Measurements from ENCODE around the gene KIF6. TPM values are rescaled to one million over a fixed set of nuclear protein-coding genes. Genes with fewer than 3 reads are reported as not detected.

Gene KIF6
- polyA plus RNA-seq, 2 of the 4 experiments (the other 2 are of a cell fraction) = 0.05 to 0.39 TPM

DNA sequence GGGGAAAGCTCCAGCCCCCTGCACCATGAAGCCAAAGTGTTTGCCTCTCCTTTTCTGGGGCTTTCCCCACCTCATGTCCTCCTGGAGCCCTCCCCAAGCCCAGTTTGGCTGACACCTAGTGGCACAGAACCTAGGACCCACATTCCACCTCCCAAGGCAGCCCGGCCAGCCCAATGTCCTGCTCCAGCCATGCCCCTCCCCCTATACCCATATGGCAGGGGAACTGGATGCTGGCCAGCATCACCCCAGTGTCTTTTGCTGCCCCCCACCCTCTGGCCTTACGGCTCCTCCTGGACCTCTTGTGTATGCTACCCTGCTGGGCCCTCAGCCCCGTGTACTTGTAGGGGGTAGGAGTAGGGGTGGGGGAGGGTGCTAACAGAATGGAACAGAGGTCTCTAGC is 170.1 kb downstream of the KIF6 start:
- Histone ChIP-seq H3K27ac (no peak overlapping the region), H3K4me3 (no peak overlapping the region), H3K4me1 (no peaks in the 10 kb centered on the region), H3K4me2 (no peak overlapping the region), H3K9me3 (no peaks in the 10 kb centered on the region)
- ChIA-PET POLR2A (no interaction called here), CTCF (no interaction called here)
- FAIRE-seq (no peak), ATAC-seq (no peak), DNase-seq (ENCODE audit: low read depth in 1 of 2, low spot score in 1 of 2) (no peak)
- WGBS (ENCODE audit: missing lambda C conversion rate) = 0% methylated on average over 1 of the region's 3 CpGs
- TF ChIP-seq MAZ (IDR thresholded peaks at IDR 0.05; ENCODE audit: borderline replicate concordance, low read depth, low read length) (no peak), BHLHE40 (IDR thresholded peaks at IDR 0.05; ENCODE audit: low read depth, low read length) (no peak), FOXS1 (CRISPR knock-in tag; IDR thresholded peaks at IDR 0.05) (no peak), EP300 (IDR thresholded peaks at IDR 0.05) (no peak), POLR2AphosphoS2 (conservative IDR thresholded peaks at IDR 0.05; ENCODE audit: low read length) (no peak), RNF2 (IDR thresholded peaks at IDR 0.05; ENCODE audit: borderline replicate concordance, low read depth) (no peak), ESRRA (IDR thresholded peaks at IDR 0.05; ENCODE audit: borderline replicate concordance, low read length) (no peak), ZC3H11A (IDR thresholded peaks at IDR 0.05) (no peak), ZSCAN20 (CRISPR knock-in tag; IDR thresholded peaks at IDR 0.05) (no peak), CBX2 (IDR thresholded peaks at IDR 0.05; ENCODE audit: borderline replicate concordance, low read depth) (no peak), EHF (CRISPR knock-in tag; IDR thresholded peaks at IDR 0.05) (no peak), EHMT2 (IDR thresholded peaks at IDR 0.05; ENCODE audit: low read depth) (no peak), RCOR1 (IDR thresholded peaks at IDR 0.05; ENCODE audit: low read depth, low read length) (no peak)
- TF ChIP-seq, protein P1, sequence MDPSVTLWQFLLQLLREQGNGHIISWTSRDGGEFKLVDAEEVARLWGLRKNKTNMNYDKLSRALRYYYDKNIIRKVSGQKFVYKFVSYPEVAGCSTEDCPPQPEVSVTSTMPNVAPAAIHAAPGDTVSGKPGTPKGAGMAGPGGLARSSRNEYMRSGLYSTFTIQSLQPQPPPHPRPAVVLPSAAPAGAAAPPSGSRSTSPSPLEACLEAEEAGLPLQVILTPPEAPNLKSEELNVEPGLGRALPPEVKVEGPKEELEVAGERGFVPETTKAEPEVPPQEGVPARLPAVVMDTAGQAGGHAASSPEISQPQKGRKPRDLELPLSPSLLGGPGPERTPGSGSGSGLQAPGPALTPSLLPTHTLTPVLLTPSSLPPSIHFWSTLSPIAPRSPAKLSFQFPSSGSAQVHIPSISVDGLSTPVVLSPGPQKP (IDR thresholded peaks at IDR 0.05; ENCODE audit: low read depth, low read length) = no peak
- TF ChIP-seq, protein P2, sequence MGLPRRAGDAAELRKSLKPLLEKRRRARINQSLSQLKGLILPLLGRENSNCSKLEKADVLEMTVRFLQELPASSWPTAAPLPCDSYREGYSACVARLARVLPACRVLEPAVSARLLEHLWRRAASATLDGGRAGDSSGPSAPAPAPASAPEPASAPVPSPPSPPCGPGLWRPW (IDR thresholded peaks at IDR 0.05) = no peak

DNA sequence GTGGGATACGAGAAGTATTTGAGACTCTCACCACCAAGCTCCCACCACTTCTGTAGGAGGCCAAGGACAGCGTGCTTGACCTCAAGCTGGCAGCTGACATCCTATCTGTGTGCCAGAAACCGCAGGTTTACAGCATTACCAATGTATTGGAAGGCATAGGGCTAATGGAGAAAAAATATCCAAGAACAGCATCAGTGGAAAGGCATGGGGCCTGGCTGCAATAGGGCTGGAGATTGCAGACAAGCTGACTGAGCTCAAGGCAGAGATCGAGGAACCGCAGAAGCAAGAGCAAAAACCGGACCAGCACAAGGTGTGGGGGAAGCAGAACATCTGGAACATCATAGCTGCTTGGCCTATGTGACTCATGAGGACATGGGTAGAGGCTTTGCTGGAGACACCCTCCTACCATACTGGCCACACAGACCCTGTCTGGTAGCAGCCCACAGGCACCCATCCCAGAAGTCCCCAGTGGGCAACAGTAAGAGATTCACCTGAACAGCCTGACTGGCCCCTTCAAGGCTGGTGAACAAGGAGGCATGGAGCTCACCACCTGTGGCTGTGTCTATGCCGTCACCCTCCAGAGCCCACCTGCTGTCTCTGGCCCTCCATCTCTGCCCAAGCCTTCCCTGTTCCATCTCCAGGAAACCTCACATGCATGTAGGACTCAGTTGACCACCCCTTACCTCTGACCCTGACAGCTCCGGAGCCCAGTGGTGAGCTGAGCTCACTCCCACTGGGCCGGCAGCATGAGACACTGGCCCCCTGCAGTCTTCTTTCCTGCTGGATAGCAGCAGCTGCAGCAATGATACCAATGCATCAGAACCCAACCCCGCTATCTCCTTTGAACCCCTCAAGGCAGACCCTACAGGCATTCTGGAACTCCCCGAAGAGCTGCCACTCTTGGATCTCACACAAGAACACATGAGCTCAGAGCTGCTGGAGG is 171.1 kb downstream of the KIF6 start:
- Histone ChIP-seq H3K4me3 (no peak overlapping the region), H3K4me2 (no peak overlapping the region), H3K4me1 (no peaks in the 10 kb centered on the region), H3K27ac (no peak overlapping the region), H3K9me3 (no peaks in the 10 kb centered on the region)
- no peak for DNase-seq (ENCODE audit: low read depth in 1 of 2, low spot score in 1 of 2)
- CTCF ChIA-PET = no interaction called here
- TF ChIP-seq ZNF302 (CRISPR knock-in tag; IDR thresholded peaks at IDR 0.05) (no peak), RCOR1 (IDR thresholded peaks at IDR 0.05; ENCODE audit: low read depth, low read length) (no peak), BHLHE40 (IDR thresholded peaks at IDR 0.05; ENCODE audit: low read depth, low read length) (no peak), EP300 (IDR thresholded peaks at IDR 0.05) (no peak), TFCP2L1 (CRISPR knock-in tag; IDR thresholded peaks at IDR 0.05) (no peak), EHMT2 (IDR thresholded peaks at IDR 0.05; ENCODE audit: low read depth) (no peak)
- TF ChIP-seq, protein P3, sequence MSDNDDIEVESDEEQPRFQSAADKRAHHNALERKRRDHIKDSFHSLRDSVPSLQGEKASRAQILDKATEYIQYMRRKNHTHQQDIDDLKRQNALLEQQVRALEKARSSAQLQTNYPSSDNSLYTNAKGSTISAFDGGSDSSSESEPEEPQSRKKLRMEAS (IDR thresholded peaks at IDR 0.05) = no peak
- TF ChIP-seq, protein P4, sequence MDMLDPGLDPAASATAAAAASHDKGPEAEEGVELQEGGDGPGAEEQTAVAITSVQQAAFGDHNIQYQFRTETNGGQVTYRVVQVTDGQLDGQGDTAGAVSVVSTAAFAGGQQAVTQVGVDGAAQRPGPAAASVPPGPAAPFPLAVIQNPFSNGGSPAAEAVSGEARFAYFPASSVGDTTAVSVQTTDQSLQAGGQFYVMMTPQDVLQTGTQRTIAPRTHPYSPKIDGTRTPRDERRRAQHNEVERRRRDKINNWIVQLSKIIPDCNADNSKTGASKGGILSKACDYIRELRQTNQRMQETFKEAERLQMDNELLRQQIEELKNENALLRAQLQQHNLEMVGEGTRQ (IDR thresholded peaks at IDR 0.05) = no peak
- no peak for FAIRE-seq
- POLR2A ChIA-PET = no interaction called here
- 18% methylated on average over 10 of the region's 11 CpGs for WGBS (ENCODE audit: missing lambda C conversion rate)
- ATAC-seq = no peak

DNA sequence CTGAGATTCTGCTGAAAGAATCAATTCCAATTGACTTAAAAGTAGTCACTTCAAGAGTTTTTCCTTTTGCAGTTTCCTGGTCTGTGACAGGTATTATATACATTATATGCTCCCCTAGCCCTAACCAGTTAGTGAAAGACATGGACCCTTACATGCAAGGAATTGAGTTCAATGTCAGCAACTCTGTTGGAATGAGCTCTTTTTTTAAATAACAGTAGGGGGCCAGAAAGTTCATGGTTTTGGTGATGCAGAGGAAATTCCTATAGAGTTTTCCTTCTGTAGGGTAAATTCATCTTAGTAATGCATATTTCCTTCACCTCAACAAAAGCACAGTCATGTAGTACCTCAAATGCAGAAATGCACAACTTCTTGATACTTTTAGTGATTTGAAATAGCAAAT is 172.2 kb downstream of the KIF6 start:
- H3K4me2 ChIP-seq = no peak overlapping the region
- CTCF ChIA-PET = no interaction called here
- POLR2A ChIA-PET = no interaction called here
- no peak overlapping the region for H3K27ac ChIP-seq
- no peaks in the 10 kb centered on the region for H3K4me1 ChIP-seq
- no peak for ATAC-seq
- H3K4me3 ChIP-seq = no peak overlapping the region
- TF ChIP-seq BHLHE40 (IDR thresholded peaks at IDR 0.05; ENCODE audit: low read depth, low read length) (no peak), ZSCAN20 (CRISPR knock-in tag; IDR thresholded peaks at IDR 0.05) (no peak), RFX5 (IDR thresholded peaks at IDR 0.05) (no peak), MAFK (IDR thresholded peaks at IDR 0.05; ENCODE audit: partially characterized antibody) (no peak), EHMT2 (IDR thresholded peaks at IDR 0.05; ENCODE audit: low read depth) (no peak), FOSL2 (IDR thresholded peaks at IDR 0.05) (no peak), FOSL2 (CRISPR knock-in tag; IDR thresholded peaks at IDR 0.05) (no peak)
- TF ChIP-seq, protein P5, sequence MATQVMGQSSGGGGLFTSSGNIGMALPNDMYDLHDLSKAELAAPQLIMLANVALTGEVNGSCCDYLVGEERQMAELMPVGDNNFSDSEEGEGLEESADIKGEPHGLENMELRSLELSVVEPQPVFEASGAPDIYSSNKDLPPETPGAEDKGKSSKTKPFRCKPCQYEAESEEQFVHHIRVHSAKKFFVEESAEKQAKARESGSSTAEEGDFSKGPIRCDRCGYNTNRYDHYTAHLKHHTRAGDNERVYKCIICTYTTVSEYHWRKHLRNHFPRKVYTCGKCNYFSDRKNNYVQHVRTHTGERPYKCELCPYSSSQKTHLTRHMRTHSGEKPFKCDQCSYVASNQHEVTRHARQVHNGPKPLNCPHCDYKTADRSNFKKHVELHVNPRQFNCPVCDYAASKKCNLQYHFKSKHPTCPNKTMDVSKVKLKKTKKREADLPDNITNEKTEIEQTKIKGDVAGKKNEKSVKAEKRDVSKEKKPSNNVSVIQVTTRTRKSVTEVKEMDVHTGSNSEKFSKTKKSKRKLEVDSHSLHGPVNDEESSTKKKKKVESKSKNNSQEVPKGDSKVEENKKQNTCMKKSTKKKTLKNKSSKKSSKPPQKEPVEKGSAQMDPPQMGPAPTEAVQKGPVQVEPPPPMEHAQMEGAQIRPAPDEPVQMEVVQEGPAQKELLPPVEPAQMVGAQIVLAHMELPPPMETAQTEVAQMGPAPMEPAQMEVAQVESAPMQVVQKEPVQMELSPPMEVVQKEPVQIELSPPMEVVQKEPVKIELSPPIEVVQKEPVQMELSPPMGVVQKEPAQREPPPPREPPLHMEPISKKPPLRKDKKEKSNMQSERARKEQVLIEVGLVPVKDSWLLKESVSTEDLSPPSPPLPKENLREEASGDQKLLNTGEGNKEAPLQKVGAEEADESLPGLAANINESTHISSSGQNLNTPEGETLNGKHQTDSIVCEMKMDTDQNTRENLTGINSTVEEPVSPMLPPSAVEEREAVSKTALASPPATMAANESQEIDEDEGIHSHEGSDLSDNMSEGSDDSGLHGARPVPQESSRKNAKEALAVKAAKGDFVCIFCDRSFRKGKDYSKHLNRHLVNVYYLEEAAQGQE (IDR thresholded peaks at IDR 0.05) = no peak
- TF ChIP-seq, protein P1 (IDR thresholded peaks at IDR 0.05; ENCODE audit: low read depth, low read length) = no peak
- H3K9me3 ChIP-seq = no peaks in the 10 kb centered on the region
- no peak for FAIRE-seq
- DNase-seq (ENCODE audit: low read depth in 1 of 2, low spot score in 1 of 2) = no peak

All from A549 (cell line).